NCI-H510A (cell line): Measurements from ENCODE around the gene ZNF562.
"Not testable (repeated sequence)": the region's sequence is repeated elsewhere in the genome, so short reads cannot be mapped to it uniquely, and the experiment has no call there.

ENCODE experiments used
- DNase-seq: peaks from one replicate; lab custom pipeline; 2025; lab: John Stamatoyannopoulos, UW

ZNF562 gene

DNA sequence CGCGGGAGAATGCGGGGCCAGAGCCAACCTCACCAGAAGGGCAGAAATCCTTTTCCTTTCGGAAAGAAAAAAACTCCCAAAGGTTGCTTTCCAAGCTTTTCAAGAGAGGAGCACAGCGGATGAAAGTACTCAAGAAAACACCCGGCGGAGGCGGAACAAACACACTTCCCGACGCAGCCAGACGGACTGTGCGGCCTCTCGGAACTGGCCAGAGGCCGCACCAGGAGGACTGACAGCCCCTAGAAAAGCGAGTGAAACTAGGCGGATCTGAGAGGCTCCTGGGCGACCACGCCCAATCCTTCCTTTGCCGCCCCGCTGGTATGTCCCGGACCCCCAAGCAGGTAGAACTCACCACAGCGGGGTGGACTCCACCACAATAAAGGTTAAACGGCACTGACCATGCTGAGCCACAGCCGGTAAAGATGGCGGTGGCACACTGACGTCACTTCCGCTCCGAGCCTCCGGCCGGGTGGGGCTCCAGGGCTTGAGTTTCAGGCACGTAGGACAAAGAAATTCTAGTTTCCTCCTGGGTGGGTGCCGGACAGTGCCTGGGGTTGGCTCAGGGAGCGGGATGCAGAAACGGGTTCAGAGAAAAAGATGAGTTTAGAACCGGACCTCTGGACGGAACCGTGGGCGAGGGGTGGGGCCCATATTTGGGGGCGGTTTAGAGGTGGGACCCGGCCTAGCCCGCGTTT lies at the start of gene ZNF562:
TSS of gene ZNF562 (minus strand) at position 438 of the 695 bp plus-strand sequence. CDS start 14,356 bp downstream, outside the sequence.
- DNase-seq = peak; percentile 77

DNA sequence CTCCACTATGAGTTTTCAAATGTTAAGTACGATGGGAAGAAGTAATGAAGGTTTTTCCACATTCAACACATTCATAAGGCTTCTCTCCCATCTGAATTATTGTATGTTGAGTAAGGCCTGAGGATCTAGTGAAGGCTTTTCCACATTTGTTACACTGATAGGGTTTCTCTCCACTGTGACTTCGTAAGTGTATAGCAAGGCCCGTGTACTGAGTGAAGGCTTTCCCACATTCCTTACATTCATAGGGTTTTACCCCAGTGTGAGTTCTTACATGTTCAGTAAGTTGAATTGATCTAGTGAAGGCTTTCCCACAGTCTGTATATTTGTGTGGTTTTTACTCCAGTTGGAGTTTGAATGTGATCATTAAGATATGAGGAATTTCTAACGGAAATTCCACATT lies 49.3 kb upstream of the ZNF562 start:
- no peak for DNase-seq

GRCh38 chr19:9721861-9722260 lies 47.0 kb upstream of the ZNF562 start:
- DNase-seq = no peak

GRCh38 chr19:9720541-9720940 lies 45.6 kb upstream of the ZNF562 start:
- no peak for DNase-seq

DNA sequence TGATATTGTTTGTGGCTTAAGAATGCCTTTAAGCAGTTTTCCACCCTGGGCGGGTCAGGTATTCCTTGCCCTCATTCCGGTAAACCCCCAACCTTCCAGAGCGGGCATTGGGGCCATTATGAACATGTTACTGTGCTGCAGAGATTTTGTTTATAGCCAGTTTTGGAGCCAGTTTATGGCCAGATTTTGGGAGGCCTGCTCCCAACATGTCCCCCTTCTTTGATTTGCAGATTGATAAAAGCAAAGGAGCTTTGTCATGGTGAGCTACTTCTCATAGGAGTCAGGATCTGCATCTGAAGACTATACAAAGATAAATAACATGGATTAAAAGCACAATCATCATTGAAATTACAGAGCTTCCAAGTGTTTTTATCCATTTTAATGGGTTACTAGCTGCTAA lies 36.9 kb upstream of the ZNF562 start:
- no peak for DNase-seq

- DNase-seq = no peak
These were observed 34.4 kb upstream of the ZNF562 start for GRCh38 chr19:9709305-9709704.

DNA sequence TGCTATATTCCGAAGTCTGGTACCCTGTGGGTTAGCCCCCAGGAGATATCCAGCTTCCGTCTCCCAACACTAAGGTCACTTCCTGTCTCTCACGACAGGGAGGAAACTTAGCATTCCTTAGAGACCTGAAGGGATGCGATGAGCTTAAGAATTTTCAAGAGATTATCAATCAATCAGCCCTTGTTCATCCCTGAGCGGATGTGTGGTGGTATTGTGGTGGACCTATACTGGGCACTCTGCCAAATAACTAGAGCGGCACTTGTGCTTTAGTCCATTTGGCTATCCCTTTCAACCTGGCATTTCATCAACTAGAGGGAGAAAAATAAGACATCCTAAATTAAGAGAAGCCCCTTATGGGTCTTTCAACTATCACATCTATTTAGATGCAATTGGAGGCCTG lies 30.9 kb upstream of the ZNF562 start:
- no peak for DNase-seq

DNA sequence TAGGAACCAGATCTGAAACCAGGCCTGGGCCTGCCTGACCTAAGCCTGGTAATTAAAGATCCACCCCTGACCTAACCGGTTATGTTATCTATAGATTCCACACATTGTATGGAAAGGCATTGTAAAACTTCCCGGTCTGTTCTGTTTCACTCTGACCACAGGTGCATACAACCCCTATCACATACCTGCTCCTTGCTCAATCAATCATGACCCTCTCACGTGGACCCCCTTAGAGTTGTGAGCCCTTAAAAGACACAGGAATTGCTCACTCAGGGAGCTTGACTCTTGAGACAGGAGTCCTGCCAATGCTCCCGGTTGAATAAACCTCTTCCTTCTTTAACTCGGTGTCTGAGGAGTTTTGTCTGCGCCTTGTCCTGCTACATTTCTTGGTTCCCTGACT lies 27.3 kb upstream of the ZNF562 start:
- DNase-seq = no peak

DNA sequence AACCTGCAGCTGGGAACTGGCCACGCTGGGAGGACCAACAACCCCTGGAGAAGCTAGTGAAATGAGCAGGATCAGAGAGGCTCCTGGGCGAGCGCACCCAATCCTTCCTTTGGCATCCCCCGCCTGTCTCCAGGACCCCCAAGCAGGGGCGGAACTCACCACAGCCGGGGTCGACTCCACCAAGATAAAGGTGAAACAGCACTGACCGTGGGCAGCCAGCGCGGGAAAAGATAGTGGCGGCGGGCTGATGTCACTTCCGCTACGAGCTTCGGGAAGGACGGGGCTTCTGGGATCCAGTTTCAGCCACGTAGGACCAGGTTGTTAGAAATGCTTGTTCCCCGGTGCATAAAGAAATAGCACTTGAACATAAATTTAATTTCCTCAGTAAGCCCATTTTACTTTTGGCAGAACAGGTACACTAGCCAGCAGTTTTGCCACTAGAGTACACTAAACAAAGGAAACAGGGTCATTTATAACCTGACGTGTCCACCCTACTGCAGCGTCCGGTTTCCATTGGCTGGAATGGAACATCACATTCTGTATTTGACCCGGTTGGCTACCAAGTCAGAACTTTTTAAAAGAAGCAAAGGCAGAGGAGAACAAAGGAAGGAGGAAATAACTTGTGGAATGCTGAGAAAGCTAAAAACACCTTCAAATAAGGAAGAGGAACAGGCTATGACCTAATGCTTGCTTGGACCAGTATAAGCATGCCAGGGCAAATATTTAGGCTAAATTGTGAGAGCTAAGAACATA lies 25.5 kb upstream of the ZNF562 start:
- DNase-seq = peak; percentile 41

DNA sequence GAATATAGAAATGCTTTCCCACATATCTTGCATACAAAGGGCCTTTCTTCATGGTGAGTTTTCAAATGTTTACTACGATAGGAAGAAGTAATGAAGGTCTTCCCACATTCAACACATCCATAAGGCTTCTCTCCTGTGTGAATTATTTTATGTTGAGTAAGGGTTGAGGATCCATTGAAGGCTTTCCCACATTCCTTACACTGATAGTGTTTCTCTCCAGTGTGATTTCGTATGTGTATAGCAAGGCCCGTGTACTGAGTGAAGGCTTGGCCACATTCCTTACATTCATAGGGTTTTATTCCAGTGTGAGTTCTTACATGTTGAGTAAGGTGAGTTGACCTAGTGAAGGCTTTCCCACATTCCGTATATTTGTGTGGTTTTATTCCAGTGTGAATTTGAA lies 15.4 kb upstream of the ZNF562 start:
- not testable (repeated sequence) for DNase-seq

DNA sequence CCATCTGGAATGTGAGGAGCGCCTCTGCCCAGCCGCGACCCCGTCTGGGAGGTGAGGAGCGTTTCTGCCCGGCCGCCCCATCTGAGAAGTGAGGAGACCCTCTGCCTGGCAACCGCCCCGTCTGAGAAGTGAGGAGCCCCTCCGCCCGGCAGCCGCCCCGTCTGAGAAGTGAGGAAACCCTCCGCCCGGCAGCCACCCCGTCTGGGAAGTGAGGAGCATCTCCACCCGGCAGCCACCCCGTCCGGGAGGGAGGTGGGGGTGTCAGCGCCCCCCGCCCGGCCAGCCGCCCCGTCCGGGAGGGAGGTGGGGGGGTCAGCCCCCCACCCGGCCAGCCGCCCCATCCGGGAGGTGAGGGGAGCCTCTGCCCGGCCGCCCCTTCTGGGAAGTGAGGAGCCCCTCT lies 5.1 kb upstream of the ZNF562 start:
- not testable (repeated sequence) for DNase-seq

- DNase-seq = not testable (repeated sequence)
These were observed 530 bp upstream of the ZNF562 start for GRCh38 chr19:9675358-9675901.

DNA sequence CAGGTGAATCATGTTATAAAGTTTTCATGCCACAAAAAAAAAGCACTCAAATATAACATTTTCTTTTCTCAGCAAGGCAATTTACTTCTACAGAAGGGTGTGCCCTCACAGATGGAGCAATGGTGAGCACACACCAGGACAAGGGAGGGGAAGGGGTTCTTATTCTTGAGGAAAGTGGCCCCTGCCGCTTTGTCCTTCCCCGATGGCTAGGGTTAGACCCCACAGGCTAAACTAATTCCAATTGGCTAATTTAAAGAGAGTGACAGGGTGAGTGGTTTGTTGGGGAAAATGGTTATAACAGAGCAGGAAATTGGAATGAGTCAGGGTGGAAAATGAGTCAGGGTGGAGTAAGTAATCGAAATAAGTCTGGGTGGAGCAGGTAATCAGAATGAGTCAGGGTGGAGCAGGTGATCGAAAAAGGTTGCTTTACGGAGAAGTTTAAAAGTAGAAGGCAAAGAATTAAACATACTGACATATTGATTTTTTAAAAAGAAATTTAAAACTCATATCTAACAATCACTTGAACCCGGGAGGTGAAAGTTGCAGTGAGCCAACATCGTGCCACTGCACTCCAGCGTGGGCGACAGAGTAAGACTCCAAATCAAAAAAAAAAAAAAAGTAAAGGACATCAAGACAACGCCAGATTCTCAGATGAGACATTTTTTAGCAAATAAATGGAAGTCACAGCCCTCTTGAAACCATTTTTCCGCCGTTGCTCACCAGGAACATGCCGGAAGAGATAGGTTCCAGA lies 813 bp downstream of the ZNF562 start:
- no peak for DNase-seq

- DNase-seq = no peak
These were observed 2.0 kb downstream of the ZNF562 start for GRCh38 chr19:9672893-9673292.

DNA sequence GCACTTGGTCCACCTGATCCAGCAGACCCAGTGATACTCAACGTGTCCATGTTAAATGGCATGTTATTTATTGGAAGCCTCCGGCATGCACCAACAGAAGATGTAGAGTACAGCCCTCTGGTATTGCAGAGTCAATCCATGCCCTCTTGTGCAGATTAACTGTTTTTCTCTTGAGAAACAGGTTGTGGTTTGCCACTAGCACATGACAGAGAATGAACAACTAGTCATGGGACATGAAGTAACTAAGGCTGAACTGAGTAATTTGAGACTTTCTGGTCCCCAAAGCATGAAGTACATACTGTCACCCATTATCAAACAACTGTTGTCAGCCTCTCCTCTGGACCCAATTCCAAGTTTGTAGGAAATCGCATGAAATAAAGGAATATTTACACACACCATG lies 3.2 kb downstream of the ZNF562 start:
- no peak for DNase-seq

- DNase-seq = no peak
These were observed 6.4 kb downstream of the ZNF562 start for GRCh38 chr19:9668544-9668943.

DNA sequence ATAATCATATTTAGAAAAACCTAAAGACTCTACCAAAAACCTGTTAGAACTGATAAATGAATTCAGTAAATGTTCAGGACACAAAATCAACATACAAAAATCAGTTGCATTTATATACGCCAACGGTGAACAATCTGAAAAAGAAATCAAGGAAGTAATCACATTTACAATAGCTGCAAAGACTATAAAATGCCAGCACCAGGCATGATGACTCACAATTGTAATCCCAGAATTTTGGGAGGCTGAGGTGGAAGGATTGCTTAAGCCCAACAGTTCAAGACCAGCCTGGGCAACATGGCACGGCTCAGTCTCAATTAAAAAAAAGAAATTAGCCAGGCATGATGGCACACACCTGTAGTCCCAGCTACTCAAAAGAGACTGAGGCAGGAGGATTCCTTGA lies 7.0 kb downstream of the ZNF562 start:
- DNase-seq = no peak

DNA sequence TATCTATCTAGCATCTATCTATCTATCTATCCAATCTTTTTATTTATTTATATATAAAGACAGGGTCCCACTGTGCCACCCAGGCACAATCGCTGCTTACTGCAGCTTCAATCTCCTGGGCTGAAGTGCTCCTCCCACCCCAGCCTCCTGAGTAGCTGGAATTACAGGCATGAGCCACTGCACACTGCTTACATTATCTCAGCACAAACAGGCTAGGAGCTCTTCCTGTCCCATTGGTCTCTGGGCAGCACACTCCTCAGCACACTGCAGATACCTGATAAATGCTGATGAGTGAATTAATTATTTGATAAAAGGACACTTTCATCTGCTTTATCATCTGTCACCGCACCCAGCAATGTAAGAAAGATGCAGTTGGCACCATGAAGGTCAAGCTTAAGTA lies 16.1 kb downstream of the ZNF562 start:
- no peak for DNase-seq

- DNase-seq = not testable (repeated sequence)
These were observed 21.8 kb downstream of the ZNF562 start for GRCh38 chr19:9653066-9653555.

DNA sequence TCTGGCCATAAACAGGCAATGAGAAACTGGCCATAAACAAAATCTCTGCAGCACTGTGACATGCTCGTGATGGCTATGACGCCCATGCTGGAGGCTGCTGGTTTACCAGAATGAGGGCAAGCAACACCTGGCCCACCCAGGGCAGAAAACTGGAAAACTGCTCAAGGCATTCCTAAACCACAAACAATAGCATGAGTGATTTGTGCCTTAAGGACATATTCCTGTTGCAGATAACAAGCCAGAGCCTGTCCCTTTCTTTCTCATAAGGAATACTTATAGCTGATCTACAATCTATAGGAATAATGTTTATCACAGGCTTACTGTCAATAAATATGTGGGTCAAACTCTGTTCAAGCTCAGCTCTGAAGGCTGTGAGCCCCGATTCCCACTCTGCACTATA lies 23.4 kb downstream of the ZNF562 start:
- DNase-seq = not testable (repeated sequence)

GRCh38 chr19:9650345-9650744 lies 24.6 kb downstream of the ZNF562 start:
- no peak for DNase-seq

DNA sequence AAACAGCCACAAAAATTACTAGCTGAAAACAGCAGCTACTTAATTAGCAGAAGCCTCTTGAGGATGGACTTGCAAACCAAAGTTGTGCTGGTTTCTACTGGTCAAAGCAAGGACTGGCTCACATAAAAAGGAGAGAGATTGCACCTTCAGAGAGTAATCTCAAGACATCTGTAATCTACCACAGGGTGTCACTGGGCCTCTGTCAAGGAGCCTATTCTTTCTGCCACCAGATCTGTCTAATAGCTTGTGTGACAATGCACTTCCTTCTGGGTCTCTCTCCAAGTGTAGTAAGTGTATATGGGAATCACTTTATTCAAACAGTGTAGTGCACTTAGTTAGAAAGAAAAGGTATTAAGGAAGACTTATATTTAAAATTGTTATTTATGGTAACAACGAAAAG lies 29.4 kb downstream of the ZNF562 start:
- no peak for DNase-seq
